ENCODE results near the gene POU2AF1. TPM values are rescaled to one million over a fixed set of nuclear protein-coding genes. Genes with fewer than 3 reads are reported as not detected.

Gene POU2AF1
- polyA plus RNA-seq, 1 donor (not counting 4 experiments of a cell fraction or from before 2014, with no cell fraction given) = not detected

GRCh38 chr11:111388420-111388819 lies 9.3 kb upstream of the POU2AF1 start:
- H3K9me3 ChIP-seq (ENCODE audit: control insufficient read depth, low read depth, low read length) = no peaks in the 10 kb centered on the region
- H3K36me3 ChIP-seq (ENCODE audit: control insufficient read depth in 2 of 2, extremely low read depth in 1 of 2, insufficient read depth in 2 of 2, low read length in 2 of 2) = no peaks in the 10 kb centered on the region
- H4K20me1 ChIP-seq (ENCODE audit: control insufficient read depth, extremely low read depth, insufficient read depth, low read length) = no peaks in the 10 kb centered on the region
- no peaks in the 10 kb centered on the region for H3K9me1 ChIP-seq (ENCODE audit: control insufficient read depth, extremely low read depth, insufficient read depth, low read length)
- H3K27ac ChIP-seq (ENCODE audit: control insufficient read depth, insufficient read depth, low read length) = no peak overlapping the region
- TF ChIP-seq EZH2 (IDR thresholded peaks at IDR 0.05; ENCODE audit: low read length) (no peak), CTCF (optimal IDR thresholded peaks at IDR 0.05 in 1 of 3, IDR thresholded peaks at IDR 0.05 in 1 of 3, conservative IDR thresholded peaks at IDR 0.05 in 1 of 3; ENCODE audit: extremely low read depth in 1 of 3, insufficient read depth in 2 of 3, low read length in 3 of 3) (no peak)
- H3K4me3 ChIP-seq (ENCODE audit: control insufficient read depth in 2 of 3, extremely low read depth in 1 of 3, insufficient read depth in 2 of 3, low read depth in 1 of 3, low read length in 3 of 3) = no peak overlapping the region
- H3K9ac ChIP-seq (ENCODE audit: control insufficient read depth, extremely low read depth, insufficient read depth, low read length) = no peak overlapping the region
- H3K79me2 ChIP-seq (ENCODE audit: control insufficient read depth, insufficient read depth, low read length) = no peaks in the 10 kb centered on the region
- H3K27me3 ChIP-seq (ENCODE audit: control insufficient read depth, extremely low read depth, insufficient read depth, low read length) = peaks cover under 1% of the 10 kb centered on the region
- no peak overlapping the region for H2AFZ ChIP-seq (ENCODE audit: control insufficient read depth, low read length)
- DNase-seq (ENCODE audit: low read depth, low spot score) (no peak), FAIRE-seq (no peak)
- no peak overlapping the region for H3K4me2 ChIP-seq (ENCODE audit: control insufficient read depth, extremely low read depth, insufficient read depth, low read depth, low read length)
- dilution Hi-C loops (cut with MboI; ENCODE audit: extremely low pct_ligation_motif_present, low sequenced_read_pairs) = no loop called here
- peaks cover 7% of the 10 kb centered on the region for H3K4me1 ChIP-seq (ENCODE audit: control insufficient read depth, extremely low read depth, insufficient read depth, low read length)

DNA sequence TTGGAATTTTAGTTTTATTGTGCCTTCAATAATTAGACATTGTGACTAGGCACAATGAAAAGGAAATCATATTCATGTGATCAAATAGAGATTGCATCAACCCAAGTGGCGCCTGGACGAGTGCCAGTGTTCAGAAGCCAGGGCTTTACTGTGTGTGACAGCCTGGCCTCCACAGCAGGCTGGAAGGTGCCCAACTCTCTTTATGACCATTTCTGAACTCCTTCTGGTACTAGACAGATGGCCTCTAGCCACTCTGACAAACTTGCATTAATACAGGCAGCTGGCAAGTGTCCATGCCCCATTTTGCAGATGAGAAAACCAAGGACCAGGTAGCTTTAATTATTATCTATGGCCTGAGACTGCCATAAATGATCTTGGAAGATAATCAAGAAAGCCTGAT lies 8.3 kb upstream of the POU2AF1 start:
- Histone ChIP-seq H3K4me1 (ENCODE audit: control insufficient read depth, extremely low read depth, insufficient read depth, low read length) (peaks cover 7% of the 10 kb centered on the region), H3K4me3 (ENCODE audit: control insufficient read depth in 2 of 3, extremely low read depth in 1 of 3, insufficient read depth in 2 of 3, low read depth in 1 of 3, low read length in 3 of 3) (no peak overlapping the region), H3K4me2 (ENCODE audit: control insufficient read depth, extremely low read depth, insufficient read depth, low read depth, low read length) (no peak overlapping the region), H3K36me3 (ENCODE audit: control insufficient read depth in 2 of 2, extremely low read depth in 1 of 2, insufficient read depth in 2 of 2, low read length in 2 of 2) (no peaks in the 10 kb centered on the region), H4K20me1 (ENCODE audit: control insufficient read depth, extremely low read depth, insufficient read depth, low read length) (no peaks in the 10 kb centered on the region), H3K79me2 (ENCODE audit: control insufficient read depth, insufficient read depth, low read length) (no peaks in the 10 kb centered on the region), H3K27me3 (ENCODE audit: control insufficient read depth, extremely low read depth, insufficient read depth, low read length) (no peaks in the 10 kb centered on the region), H3K27ac (ENCODE audit: control insufficient read depth, insufficient read depth, low read length) (no peak overlapping the region), H3K9me1 (ENCODE audit: control insufficient read depth, extremely low read depth, insufficient read depth, low read length) (no peaks in the 10 kb centered on the region), H3K9me3 (ENCODE audit: control insufficient read depth, low read depth, low read length) (no peaks in the 10 kb centered on the region), H3K9ac (ENCODE audit: control insufficient read depth, extremely low read depth, insufficient read depth, low read length) (no peak overlapping the region), H2AFZ (ENCODE audit: control insufficient read depth, low read length) (no peak overlapping the region)
- FAIRE-seq = no peak
- no peak for DNase-seq (ENCODE audit: low read depth, low spot score)
- dilution Hi-C loops (cut with MboI; ENCODE audit: extremely low pct_ligation_motif_present, low sequenced_read_pairs) = no loop called here
- TF ChIP-seq EZH2 (IDR thresholded peaks at IDR 0.05; ENCODE audit: low read length) (no peak), CTCF (optimal IDR thresholded peaks at IDR 0.05 in 1 of 3, IDR thresholded peaks at IDR 0.05 in 1 of 3, conservative IDR thresholded peaks at IDR 0.05 in 1 of 3; ENCODE audit: extremely low read depth in 1 of 3, insufficient read depth in 2 of 3, low read length in 3 of 3) (no peak)

All from keratinocyte (primary cell).